ENCODE results near the gene TMEM179. TPM values are rescaled to one million over a fixed set of nuclear protein-coding genes. Genes with fewer than 3 reads are reported as not detected.

TMEM179 gene
- total RNA-seq, 1 experiment from 2014 or later: 11.4 TPM

DNA sequence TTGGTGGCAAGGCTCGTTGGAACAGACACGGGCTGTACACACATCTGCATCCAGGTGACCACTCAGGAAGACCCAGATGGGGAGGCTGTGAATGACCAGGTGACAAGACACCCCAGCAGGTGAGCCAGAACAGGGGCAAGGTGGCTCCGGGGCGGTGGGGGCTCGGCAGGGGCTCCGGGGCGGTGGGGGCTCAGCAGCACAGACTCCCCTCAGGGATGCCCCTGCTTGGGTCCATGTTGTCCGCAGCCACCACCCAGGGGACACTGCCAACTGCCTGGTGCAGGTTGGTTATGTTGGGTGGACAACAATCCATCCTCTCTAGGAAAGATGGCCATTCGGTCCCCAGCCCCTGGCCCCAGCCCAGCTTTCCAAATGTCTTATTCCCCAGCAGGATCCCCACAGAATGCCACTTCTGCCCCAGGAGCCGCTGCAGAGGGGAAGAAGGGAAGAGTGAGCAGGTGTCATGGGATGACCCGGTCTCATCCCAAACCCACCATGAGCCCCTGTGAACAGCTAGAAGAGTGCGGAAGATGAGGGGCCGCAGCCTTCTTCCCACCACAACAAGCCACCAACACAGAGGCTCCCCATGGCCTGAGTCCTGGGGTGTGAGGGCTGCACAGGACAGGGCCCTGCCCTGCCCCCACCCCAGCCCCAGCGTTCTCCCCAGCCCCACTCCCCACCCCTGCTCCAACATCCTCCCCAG is 56.4 kb downstream of the TMEM179 start:
- no peak overlapping the region for H2BK12ac ChIP-seq (ENCODE audit: insufficient read length, low read depth, low read length)
- no peak overlapping the region for H3T11ph ChIP-seq (ENCODE audit: low read length)
- WGBS (ENCODE audit: extremely low coverage, insufficient read length, low lambda C conversion rate): no CpG with 5 or more reads among the region's 14 CpGs
- H2BK120ac ChIP-seq (ENCODE audit: low read depth, low read length, poor library complexity, severe bottlenecking): no peak overlapping the region
- peaks cover 0 to 4% (median 0%) of the 10 kb centered on the region in 3 experiments; a peak in 1 of 7 replicates for H3K36me3 Mint-ChIP-seq (ENCODE audit: insufficient read depth in 1 of 3, low read depth in 3 of 3)
- H4K91ac ChIP-seq (ENCODE audit: insufficient read length, low read depth, low read length): no peak overlapping the region
- H4K20me1 ChIP-seq (ENCODE audit: control insufficient read depth, insufficient read depth, insufficient read length): no peaks in the 10 kb centered on the region
- H2AK5ac ChIP-seq (ENCODE audit: insufficient read length, low read length): no peak overlapping the region
- no peaks in the 10 kb centered on the region for H3K79me1 ChIP-seq (ENCODE audit: insufficient read depth, low read depth, low read length, poor library complexity, severe bottlenecking)
- no peak for TF ChIP-seq CTCF (conservative IDR thresholded peaks at IDR 0.05)
- no peak overlapping the region for H3K4me3 Mint-ChIP-seq
- H4K8ac ChIP-seq (replicated peaks; ENCODE audit: insufficient read length, low read depth, low read length): no peak overlapping the region
- no peak overlapping the region for H3K27ac ChIP-seq (ENCODE audit: insufficient read length, low read depth, low read length)
- H3K23me2 ChIP-seq (ENCODE audit: insufficient read length, low read depth, low read length, poor library complexity, severe bottlenecking): no peaks in the 10 kb centered on the region
- H4K5ac ChIP-seq (ENCODE audit: insufficient read length, low read depth, low read length): no peak overlapping the region
- H3K9ac ChIP-seq (ENCODE audit: extremely low read depth, insufficient read length, low read length): no peak overlapping the region
- peaks cover 11 to 16% of the 10 kb centered on the region in 2 experiments for H3K4me1 Mint-ChIP-seq
- DNase-seq: peak; percentile 21
- H3K27me3 ChIP-seq (ENCODE audit: insufficient read depth, low read length): no peaks in the 10 kb centered on the region
- no peaks in the 10 kb centered on the region for H3K79me2 ChIP-seq (ENCODE audit: insufficient read depth, low read length)
- H2BK5ac ChIP-seq (ENCODE audit: insufficient read length, low read length): no peak overlapping the region
- no peak overlapping the region for H2AFZ ChIP-seq (ENCODE audit: low read length)
- H3K4me1 ChIP-seq (ENCODE audit: insufficient read depth, low read length): no peaks in the 10 kb centered on the region
- no peak overlapping the region for H3K14ac ChIP-seq (ENCODE audit: insufficient read depth, low read length)
- H3K4ac ChIP-seq (ENCODE audit: low read depth, low read length): no peak overlapping the region
- H3K18ac ChIP-seq (ENCODE audit: insufficient read length, low read depth, low read length): no peak overlapping the region
- no peak overlapping the region for H3K27ac Mint-ChIP-seq
- no peak overlapping the region for H3K4me2 ChIP-seq (ENCODE audit: insufficient read depth, insufficient read length, low read length)
- H3K9me3 ChIP-seq (ENCODE audit: control insufficient read depth, low read depth, low read length): no peaks in the 10 kb centered on the region
- no peak overlapping the region for H3K23ac ChIP-seq (ENCODE audit: insufficient read length, low read depth, low read length)
- H2BK20ac ChIP-seq (ENCODE audit: low read depth, low read length, poor library complexity, severe bottlenecking): no peak overlapping the region
- H3K9me3 Mint-ChIP-seq: peaks cover 0 to 6% of the 10 kb centered on the region in 2 experiments; a peak in 1 of 5 replicates
- H2BK15ac ChIP-seq (ENCODE audit: low read depth, low read length): no peak overlapping the region
- H3K27me3 Mint-ChIP-seq (ENCODE audit: low read depth): peaks cover 10% of the 10 kb centered on the region
- no peak overlapping the region for H3K56ac ChIP-seq (ENCODE audit: insufficient read length, low read depth, low read length)

Measured in H9 (cell line).